A673 (cell line): ENCODE results near the gene MOCOS. TPM values are rescaled to one million over a fixed set of nuclear protein-coding genes. Genes with fewer than 3 reads are reported as not detected.

Source experiments
- BruUV-seq: library from RNA; stranded (reverse); fragments of 400-500 nt; replicated peaks from 2 replicates; lab custom pipeline; 2021; lab: Mats Ljungman, UMichigan
- CTCF ChIA-PET: fragments of 300-600 bp; sonication (Branson Sonifier 250); formaldehyde crosslinking; loops from one replicate; lab custom pipeline; 2022; ENCODE audit warnings: antibody characterized with exemption; lab: Charles Lee
- POLR2A ChIA-PET: fragments of 300-600 bp; sonication (Branson Sonifier 250); formaldehyde crosslinking; loops from one replicate; lab custom pipeline; 2022; ENCODE audit warnings: antibody characterized with exemption; ENCODE audit not compliant: low non-redundant PET; lab: Charles Lee
- DNase-seq: peaks from one replicate; pipeline ENCODE4 v3.0.0-alpha.2; 2015; ENCODE audit warnings: low spot score
- H3K27ac ChIP-seq: fragments of 200-600 bp; sonication (generic); 2 replicates; pipeline ENCODE4 v1.5.1; 2016; ENCODE audit warnings: mixed run types, low read depth, mild to moderate bottlenecking, mixed read lengths, antibody characterized with exemption, low read length; ENCODE audit not compliant: poor library complexity, severe bottlenecking
- H3K27me3 ChIP-seq: fragments of 200-600 bp; sonication (generic); replicated peaks from 2 replicates; pipeline ENCODE4 v1.6.1; 2017; ENCODE audit warnings: mixed run types, low read depth, mild to moderate bottlenecking, mixed read lengths, antibody characterized with exemption, low read length; ENCODE audit not compliant: insufficient read depth, poor library complexity
- H3K36me3 ChIP-seq: fragments of 200-600 bp; sonication (generic); 2 replicates; pipeline ENCODE4 v1.6.1; 2016; ENCODE audit warnings: mixed run types, mild to moderate bottlenecking, mixed read lengths, antibody characterized with exemption, low read length; ENCODE audit not compliant: insufficient read depth, poor library complexity, severe bottlenecking
- H3K4me1 ChIP-seq: fragments of 200-600 bp; sonication (generic); 2 replicates; pipeline ENCODE4 v1.6.1; 2017; ENCODE audit warnings: mixed run types, mild to moderate bottlenecking, mixed read lengths, antibody characterized with exemption, low read length; ENCODE audit not compliant: insufficient read depth, poor library complexity, severe bottlenecking
- H3K4me3 ChIP-seq: fragments of 200-600 bp; sonication (generic); 2 replicates; pipeline ENCODE4 v1.5.1; 2016; ENCODE audit warnings: low read depth, mixed run types, mild to moderate bottlenecking, mixed read lengths, low read length; ENCODE audit not compliant: poor library complexity, severe bottlenecking
- H3K9me3 ChIP-seq: fragments of 200-600 bp; sonication (generic); 2 replicates; pipeline ENCODE4 v1.6.1; 2016; ENCODE audit warnings: mixed run types, low read depth, mild to moderate bottlenecking, mixed read lengths, antibody characterized with exemption, low read length; ENCODE audit not compliant: poor library complexity, severe bottlenecking
- EZH2 ChIP-seq: fragments of 200-600 bp; sonication (generic); IDR thresholded peaks from 2 replicates; pipeline ENCODE4 v1.6.1; 2017; ENCODE audit warnings: borderline replicate concordance, low read depth, mild to moderate bottlenecking, mixed read lengths, antibody characterized with exemption, low read length; ENCODE audit not compliant: poor library complexity, severe bottlenecking
- intact Hi-C: fragments of 100-400 bp; cut with micrococcal nuclease; formaldehyde crosslinking; loops from one replicate; pipeline ENCODE4 v1.10.0; 2022; ENCODE audit not compliant: unreplicated experiment
- total RNA-seq: library from RNA; stranded (reverse); gene quantifications from 2 replicates; pipeline ENCODE4 v1.2.3, GENCODE V29; 2021
- TF ChIP-seq, protein P1 (sequence below): fragments of 300-800, 200-600 bp; sonication (generic); conservative IDR thresholded peaks from 2 replicates; pipeline ENCODE4 v1.5.1; 2017; ENCODE audit warnings: low read depth, mild to moderate bottlenecking, antibody characterized with exemption, low read length, moderate library complexity, mixed read lengths

MOCOS gene
- total RNA-seq, 1 experiment from 2014 or later, result not detected

DNA sequence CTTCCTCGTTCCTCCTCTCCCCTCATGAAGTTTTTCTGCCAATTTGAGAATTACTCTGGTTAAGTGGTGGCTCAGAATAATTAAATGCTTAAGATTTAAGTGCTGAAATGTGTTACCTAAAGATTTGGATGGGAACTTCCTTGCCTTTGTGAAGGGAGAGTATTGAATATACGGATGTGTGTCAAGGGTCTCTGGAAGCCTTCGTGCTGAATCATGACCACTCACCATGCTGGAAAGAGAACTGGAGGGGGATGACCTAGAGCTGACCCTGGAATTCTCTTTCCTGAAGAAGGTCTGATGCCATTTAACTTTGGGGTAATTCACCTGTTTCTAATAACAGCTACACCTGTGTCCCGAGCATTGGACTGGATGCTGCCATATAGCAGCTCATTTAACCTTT is 2.2 kb downstream of the MOCOS start:
- TF ChIP-seq EZH2, result no peak
- TF ChIP-seq, protein P1, sequence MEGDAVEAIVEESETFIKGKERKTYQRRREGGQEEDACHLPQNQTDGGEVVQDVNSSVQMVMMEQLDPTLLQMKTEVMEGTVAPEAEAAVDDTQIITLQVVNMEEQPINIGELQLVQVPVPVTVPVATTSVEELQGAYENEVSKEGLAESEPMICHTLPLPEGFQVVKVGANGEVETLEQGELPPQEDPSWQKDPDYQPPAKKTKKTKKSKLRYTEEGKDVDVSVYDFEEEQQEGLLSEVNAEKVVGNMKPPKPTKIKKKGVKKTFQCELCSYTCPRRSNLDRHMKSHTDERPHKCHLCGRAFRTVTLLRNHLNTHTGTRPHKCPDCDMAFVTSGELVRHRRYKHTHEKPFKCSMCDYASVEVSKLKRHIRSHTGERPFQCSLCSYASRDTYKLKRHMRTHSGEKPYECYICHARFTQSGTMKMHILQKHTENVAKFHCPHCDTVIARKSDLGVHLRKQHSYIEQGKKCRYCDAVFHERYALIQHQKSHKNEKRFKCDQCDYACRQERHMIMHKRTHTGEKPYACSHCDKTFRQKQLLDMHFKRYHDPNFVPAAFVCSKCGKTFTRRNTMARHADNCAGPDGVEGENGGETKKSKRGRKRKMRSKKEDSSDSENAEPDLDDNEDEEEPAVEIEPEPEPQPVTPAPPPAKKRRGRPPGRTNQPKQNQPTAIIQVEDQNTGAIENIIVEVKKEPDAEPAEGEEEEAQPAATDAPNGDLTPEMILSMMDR, result no peak
- Histone ChIP-seq H3K27me3 (peaks cover 22% of the 10 kb centered on the region), H3K36me3 (no peaks in the 10 kb centered on the region), H3K4me1 (peaks cover 5% of the 10 kb centered on the region), H3K27ac (no peak overlapping the region), H3K4me3 (no peak overlapping the region), H3K9me3 (no peaks in the 10 kb centered on the region)
- no TSS peak for BruUV-seq
- no peak for DNase-seq
- CTCF ChIA-PET, result no interaction called here
- intact Hi-C loops, result no loop called here
- POLR2A ChIA-PET, result no interaction called here

GRCh38 chr18:36191286-36191685 is 4.0 kb downstream of the MOCOS start:
- Histone ChIP-seq H3K27me3 (peaks cover 22% of the 10 kb centered on the region), H3K4me3 (no peak overlapping the region), H3K36me3 (no peaks in the 10 kb centered on the region), H3K4me1 (peaks cover 5% of the 10 kb centered on the region), H3K9me3 (no peaks in the 10 kb centered on the region), H3K27ac (no peak overlapping the region)
- TF ChIP-seq, protein P1, result no peak
- no peak for TF ChIP-seq EZH2
- DNase-seq, result no peak
- no TSS peak for BruUV-seq
- ChIA-PET CTCF (no interaction called here), POLR2A (no interaction called here)
- intact Hi-C loops, result no loop called here

DNA sequence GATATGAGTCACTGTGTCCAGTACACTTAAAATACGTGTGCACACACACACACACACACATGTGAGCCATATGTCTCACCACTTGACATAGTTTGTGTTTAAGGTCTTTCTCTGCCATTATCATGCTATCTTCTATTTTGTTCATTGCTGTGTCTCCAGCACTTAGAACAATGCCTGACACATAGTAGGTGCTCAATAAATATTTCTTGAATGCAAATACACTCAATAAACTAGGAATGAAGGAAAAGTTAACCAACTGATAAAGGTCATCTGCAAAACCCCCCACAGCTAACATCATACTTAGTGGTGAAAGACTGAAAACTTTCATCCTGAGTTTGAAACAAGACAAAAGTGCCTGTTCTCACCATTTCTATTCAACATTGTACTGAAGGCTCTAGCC is 4.4 kb downstream of the MOCOS start:
- ChIA-PET POLR2A (no interaction called here), CTCF (no interaction called here)
- intact Hi-C loops, result no loop called here
- Histone ChIP-seq H3K9me3 (no peaks in the 10 kb centered on the region), H3K4me3 (no peak overlapping the region), H3K27ac (no peak overlapping the region), H3K27me3 (peaks cover 22% of the 10 kb centered on the region), H3K36me3 (no peaks in the 10 kb centered on the region), H3K4me1 (peaks cover 5% of the 10 kb centered on the region)
- TF ChIP-seq EZH2, result no peak
- TF ChIP-seq, protein P1, result no peak
- DNase-seq, result no peak
- BruUV-seq, result no TSS peak
